GM23338 (cell line): ENCODE measurements around the gene FREM3.

Experiments used
- CREB1 ChIP-seq: fragments of 250-450 bp; sonication (Bioruptor Pico); IDR thresholded peaks from 2 replicates; pipeline ENCODE4 v1.5.0; 2020; ENCODE audit warnings: low read depth, mild to moderate bottlenecking, moderate library complexity
- EZH2 ChIP-seq: fragments of 200-600 bp; sonication (generic); IDR thresholded peaks from one replicate; pipeline ENCODE4 v1.8.0; 2017; ENCODE audit warnings: antibody characterized with exemption, mild to moderate bottlenecking, low read depth; ENCODE audit not compliant: unreplicated experiment
- EZH2phosphoT487 ChIP-seq: fragments of 200-600 bp; sonication (generic); IDR thresholded peaks from one replicate; pipeline ENCODE4 v1.8.1; 2018; ENCODE audit warnings: antibody characterized with exemption; ENCODE audit not compliant: unreplicated experiment
- JUNB ChIP-seq: IDR thresholded peaks from one replicate; pipeline ENCODE4 v1.6.1; 2016; ENCODE audit warnings: antibody characterized with exemption; ENCODE audit not compliant: unreplicated experiment
- NANOG ChIP-seq: IDR thresholded peaks from 2 replicates; pipeline ENCODE4 v1.6.1; 2016; ENCODE audit warnings: antibody characterized with exemption, borderline replicate concordance
- POLR2AphosphoS5 ChIP-seq: IDR thresholded peaks from 2 replicates; pipeline ENCODE4 v1.6.1; 2016; ENCODE audit warnings: antibody characterized with exemption, low read depth
- STAT1 ChIP-seq: IDR thresholded peaks from one replicate; pipeline ENCODE4 v1.6.1; 2016; ENCODE audit warnings: antibody characterized with exemption; ENCODE audit not compliant: unreplicated experiment
- ZNF114 ChIP-seq: fragments of 250-450 bp; sonication (Bioruptor Pico); IDR thresholded peaks from 2 replicates; pipeline ENCODE4 v1.5.0; 2020; ENCODE audit warnings: mild to moderate bottlenecking, moderate library complexity
- ZNF331 ChIP-seq: fragments of 250-450 bp; sonication (Bioruptor Pico); IDR thresholded peaks from 2 replicates; pipeline ENCODE4 v1.5.0; 2020; ENCODE audit warnings: low read depth, mild to moderate bottlenecking, moderate library complexity
- TF ChIP-seq, protein P1 (sequence below), 2 experiments: fragments of 200-600 bp in 1 of 2; sonication (generic) in 1 of 2; conservative IDR thresholded peaks; 2 replicates each; pipeline versions ENCODE4 v1.5.1 to v1.6.1; 2016 to 2017; ENCODE audit warnings: antibody characterized with exemption in 2 of 2, low read depth in 2 of 2, mild to moderate bottlenecking in 2 of 2, moderate library complexity in 1 of 2
- TF ChIP-seq, protein P2 (sequence below): IDR thresholded peaks from one replicate; pipeline ENCODE4 v1.6.1; 2018; ENCODE audit warnings: antibody characterized with exemption; ENCODE audit not compliant: unreplicated experiment
- TF ChIP-seq, protein P3 (sequence below): fragments of 250-450 bp; sonication (Bioruptor Pico); IDR thresholded peaks from 2 replicates; pipeline ENCODE4 v1.5.0; 2020; ENCODE audit warnings: mild to moderate bottlenecking, moderate library complexity
- TF ChIP-seq, protein P4 (sequence below): IDR thresholded peaks from 2 replicates; pipeline ENCODE4 v1.6.1; 2016; ENCODE audit warnings: antibody characterized with exemption

DNA sequence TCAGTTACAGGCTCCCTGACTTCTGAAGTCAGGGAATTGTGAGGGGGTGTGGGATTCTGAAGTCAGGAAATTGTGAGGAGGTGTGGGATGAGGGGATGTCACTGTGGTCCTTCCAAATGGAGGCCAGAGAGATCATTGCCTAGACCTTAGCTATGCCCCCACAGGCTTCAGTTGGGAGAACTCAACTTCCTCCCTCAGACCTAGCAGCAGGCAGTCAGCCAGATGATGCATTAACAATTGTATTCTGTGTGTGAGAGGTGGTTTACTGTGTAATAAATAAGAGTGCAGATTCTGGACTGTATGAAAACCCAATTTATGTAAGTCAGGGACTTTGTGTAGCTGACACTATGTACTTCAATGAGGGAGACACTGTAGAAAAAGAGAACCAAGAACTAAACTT lies 65.7 kb downstream of the FREM3 start:
- no peak for TF ChIP-seq EZH2phosphoT487
- TF ChIP-seq ZNF114: no peak
- TF ChIP-seq, protein P1, sequence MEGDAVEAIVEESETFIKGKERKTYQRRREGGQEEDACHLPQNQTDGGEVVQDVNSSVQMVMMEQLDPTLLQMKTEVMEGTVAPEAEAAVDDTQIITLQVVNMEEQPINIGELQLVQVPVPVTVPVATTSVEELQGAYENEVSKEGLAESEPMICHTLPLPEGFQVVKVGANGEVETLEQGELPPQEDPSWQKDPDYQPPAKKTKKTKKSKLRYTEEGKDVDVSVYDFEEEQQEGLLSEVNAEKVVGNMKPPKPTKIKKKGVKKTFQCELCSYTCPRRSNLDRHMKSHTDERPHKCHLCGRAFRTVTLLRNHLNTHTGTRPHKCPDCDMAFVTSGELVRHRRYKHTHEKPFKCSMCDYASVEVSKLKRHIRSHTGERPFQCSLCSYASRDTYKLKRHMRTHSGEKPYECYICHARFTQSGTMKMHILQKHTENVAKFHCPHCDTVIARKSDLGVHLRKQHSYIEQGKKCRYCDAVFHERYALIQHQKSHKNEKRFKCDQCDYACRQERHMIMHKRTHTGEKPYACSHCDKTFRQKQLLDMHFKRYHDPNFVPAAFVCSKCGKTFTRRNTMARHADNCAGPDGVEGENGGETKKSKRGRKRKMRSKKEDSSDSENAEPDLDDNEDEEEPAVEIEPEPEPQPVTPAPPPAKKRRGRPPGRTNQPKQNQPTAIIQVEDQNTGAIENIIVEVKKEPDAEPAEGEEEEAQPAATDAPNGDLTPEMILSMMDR (conservative IDR thresholded peaks at IDR 0.05; ENCODE audit: low read depth in 2 of 2): no peak
- TF ChIP-seq POLR2AphosphoS5: no peak
- TF ChIP-seq JUNB: no peak
- TF ChIP-seq EZH2: no peak
- TF ChIP-seq, protein P2, sequence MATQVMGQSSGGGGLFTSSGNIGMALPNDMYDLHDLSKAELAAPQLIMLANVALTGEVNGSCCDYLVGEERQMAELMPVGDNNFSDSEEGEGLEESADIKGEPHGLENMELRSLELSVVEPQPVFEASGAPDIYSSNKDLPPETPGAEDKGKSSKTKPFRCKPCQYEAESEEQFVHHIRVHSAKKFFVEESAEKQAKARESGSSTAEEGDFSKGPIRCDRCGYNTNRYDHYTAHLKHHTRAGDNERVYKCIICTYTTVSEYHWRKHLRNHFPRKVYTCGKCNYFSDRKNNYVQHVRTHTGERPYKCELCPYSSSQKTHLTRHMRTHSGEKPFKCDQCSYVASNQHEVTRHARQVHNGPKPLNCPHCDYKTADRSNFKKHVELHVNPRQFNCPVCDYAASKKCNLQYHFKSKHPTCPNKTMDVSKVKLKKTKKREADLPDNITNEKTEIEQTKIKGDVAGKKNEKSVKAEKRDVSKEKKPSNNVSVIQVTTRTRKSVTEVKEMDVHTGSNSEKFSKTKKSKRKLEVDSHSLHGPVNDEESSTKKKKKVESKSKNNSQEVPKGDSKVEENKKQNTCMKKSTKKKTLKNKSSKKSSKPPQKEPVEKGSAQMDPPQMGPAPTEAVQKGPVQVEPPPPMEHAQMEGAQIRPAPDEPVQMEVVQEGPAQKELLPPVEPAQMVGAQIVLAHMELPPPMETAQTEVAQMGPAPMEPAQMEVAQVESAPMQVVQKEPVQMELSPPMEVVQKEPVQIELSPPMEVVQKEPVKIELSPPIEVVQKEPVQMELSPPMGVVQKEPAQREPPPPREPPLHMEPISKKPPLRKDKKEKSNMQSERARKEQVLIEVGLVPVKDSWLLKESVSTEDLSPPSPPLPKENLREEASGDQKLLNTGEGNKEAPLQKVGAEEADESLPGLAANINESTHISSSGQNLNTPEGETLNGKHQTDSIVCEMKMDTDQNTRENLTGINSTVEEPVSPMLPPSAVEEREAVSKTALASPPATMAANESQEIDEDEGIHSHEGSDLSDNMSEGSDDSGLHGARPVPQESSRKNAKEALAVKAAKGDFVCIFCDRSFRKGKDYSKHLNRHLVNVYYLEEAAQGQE: no peak
- TF ChIP-seq, protein P3, sequence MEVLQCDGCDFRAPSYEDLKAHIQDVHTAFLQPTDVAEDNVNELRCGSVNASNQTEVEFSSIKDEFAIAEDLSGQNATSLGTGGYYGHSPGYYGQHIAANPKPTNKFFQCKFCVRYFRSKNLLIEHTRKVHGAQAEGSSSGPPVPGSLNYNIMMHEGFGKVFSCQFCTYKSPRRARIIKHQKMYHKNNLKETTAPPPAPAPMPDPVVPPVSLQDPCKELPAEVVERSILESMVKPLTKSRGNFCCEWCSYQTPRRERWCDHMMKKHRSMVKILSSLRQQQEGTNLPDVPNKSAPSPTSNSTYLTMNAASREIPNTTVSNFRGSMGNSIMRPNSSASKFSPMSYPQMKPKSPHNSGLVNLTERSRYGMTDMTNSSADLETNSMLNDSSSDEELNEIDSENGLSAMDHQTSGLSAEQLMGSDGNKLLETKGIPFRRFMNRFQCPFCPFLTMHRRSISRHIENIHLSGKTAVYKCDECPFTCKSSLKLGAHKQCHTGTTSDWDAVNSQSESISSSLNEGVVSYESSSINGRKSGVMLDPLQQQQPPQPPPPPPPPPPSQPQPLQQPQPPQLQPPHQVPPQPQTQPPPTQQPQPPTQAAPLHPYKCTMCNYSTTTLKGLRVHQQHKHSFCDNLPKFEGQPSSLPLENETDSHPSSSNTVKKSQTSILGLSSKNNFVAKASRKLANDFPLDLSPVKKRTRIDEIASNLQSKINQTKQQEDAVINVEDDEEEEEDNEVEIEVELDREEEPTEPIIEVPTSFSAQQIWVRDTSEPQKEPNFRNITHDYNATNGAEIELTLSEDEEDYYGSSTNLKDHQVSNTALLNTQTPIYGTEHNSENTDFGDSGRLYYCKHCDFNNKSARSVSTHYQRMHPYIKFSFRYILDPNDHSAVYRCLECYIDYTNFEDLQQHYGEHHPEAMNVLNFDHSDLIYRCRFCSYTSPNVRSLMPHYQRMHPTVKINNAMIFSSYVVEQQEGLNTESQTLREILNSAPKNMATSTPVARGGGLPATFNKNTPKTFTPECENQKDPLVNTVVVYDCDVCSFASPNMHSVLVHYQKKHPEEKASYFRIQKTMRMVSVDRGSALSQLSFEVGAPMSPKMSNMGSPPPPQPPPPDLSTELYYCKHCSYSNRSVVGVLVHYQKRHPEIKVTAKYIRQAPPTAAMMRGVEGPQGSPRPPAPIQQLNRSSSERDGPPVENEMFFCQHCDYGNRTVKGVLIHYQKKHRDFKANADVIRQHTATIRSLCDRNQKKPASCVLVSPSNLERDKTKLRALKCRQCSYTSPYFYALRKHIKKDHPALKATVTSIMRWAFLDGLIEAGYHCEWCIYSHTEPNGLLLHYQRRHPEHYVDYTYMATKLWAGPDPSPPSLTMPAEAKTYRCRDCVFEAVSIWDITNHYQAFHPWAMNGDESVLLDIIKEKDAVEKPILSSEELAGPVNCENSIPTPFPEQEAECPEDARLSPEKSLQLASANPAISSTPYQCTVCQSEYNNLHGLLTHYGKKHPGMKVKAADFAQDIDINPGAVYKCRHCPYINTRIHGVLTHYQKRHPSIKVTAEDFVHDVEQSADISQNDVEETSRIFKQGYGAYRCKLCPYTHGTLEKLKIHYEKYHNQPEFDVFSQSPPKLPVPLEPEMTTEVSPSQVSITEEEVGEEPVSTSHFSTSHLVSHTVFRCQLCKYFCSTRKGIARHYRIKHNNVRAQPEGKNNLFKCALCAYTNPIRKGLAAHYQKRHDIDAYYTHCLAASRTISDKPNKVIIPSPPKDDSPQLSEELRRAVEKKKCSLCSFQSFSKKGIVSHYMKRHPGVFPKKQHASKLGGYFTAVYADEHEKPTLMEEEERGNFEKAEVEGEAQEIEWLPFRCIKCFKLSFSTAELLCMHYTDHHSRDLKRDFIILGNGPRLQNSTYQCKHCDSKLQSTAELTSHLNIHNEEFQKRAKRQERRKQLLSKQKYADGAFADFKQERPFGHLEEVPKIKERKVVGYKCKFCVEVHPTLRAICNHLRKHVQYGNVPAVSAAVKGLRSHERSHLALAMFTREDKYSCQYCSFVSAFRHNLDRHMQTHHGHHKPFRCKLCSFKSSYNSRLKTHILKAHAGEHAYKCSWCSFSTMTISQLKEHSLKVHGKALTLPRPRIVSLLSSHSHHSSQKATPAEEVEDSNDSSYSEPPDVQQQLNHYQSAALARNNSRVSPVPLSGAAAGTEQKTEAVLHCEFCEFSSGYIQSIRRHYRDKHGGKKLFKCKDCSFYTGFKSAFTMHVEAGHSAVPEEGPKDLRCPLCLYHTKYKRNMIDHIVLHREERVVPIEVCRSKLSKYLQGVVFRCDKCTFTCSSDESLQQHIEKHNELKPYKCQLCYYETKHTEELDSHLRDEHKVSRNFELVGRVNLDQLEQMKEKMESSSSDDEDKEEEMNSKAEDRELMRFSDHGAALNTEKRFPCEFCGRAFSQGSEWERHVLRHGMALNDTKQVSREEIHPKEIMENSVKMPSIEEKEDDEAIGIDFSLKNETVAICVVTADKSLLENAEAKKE (CRISPR knock-in tag): no peak
- TF ChIP-seq CREB1 (CRISPR knock-in tag): no peak
- TF ChIP-seq NANOG: no peak
- no peak for TF ChIP-seq ZNF331 (CRISPR knock-in tag)
- TF ChIP-seq, protein P4, sequence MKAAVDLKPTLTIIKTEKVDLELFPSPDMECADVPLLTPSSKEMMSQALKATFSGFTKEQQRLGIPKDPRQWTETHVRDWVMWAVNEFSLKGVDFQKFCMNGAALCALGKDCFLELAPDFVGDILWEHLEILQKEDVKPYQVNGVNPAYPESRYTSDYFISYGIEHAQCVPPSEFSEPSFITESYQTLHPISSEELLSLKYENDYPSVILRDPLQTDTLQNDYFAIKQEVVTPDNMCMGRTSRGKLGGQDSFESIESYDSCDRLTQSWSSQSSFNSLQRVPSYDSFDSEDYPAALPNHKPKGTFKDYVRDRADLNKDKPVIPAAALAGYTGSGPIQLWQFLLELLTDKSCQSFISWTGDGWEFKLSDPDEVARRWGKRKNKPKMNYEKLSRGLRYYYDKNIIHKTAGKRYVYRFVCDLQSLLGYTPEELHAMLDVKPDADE: no peak
- no peak for TF ChIP-seq STAT1
